CD14-positive monocyte (primary cell): ENCODE measurements around the gene PI4K2A. TPM values are rescaled to one million over a fixed set of nuclear protein-coding genes. Genes with fewer than 3 reads are reported as not detected.
A peak's percentile ranks its signal among the peaks of the same experiment; 100 is the strongest.

Source experiments
- DNase-seq, 3 donors: peaks; one replicate each; pipeline ENCODE4 v3.0.0-alpha.2; 2011 to 2022
- H2AFZ ChIP-seq: 2 replicates; pipeline ENCODE4 v1.6.0; 2012; ENCODE audit warnings: mild to moderate bottlenecking, low read depth, low read length, inconsistent platforms; ENCODE audit not compliant: insufficient read depth, poor library complexity, severe bottlenecking
- H3K27ac ChIP-seq, 2 donors: 1 replicate in 1 of 2; 2 replicates in 1 of 2; pipeline ENCODE4 v1.5.1; 2012 to 2013; ENCODE audit warnings: low read length in 2 of 2, control low read depth in 1 of 2, inconsistent platforms in 1 of 2, low read depth in 1 of 2, mild to moderate bottlenecking in 1 of 2
- H3K27me3 ChIP-seq, 2 donors: one replicate each; pipeline versions ENCODE4 v1.6.0 to v1.6.1; 2011 to 2013; ENCODE audit warnings: low read length in 2 of 2; ENCODE audit not compliant: control insufficient read depth in 2 of 2, insufficient read depth in 2 of 2
- H3K36me3 ChIP-seq, 2 donors: replicated peaks in 1 of 2; 1 replicate in 1 of 2; 2 replicates in 1 of 2; pipeline versions ENCODE4 v1.5.1 to v1.6.1; 2012 to 2013; ENCODE audit warnings: low read length in 2 of 2, control low read depth in 1 of 2, inconsistent platforms in 1 of 2, mild to moderate bottlenecking in 1 of 2; ENCODE audit not compliant: insufficient read depth in 2 of 2, control insufficient read depth in 1 of 2
- H3K4me1 ChIP-seq, 2 donors: 1 replicate in 1 of 2; 2 replicates in 1 of 2; pipeline versions ENCODE4 v1.5.1 to v1.6.1; 2012 to 2013; ENCODE audit warnings: low read length in 2 of 2, control low read depth in 1 of 2, inconsistent platforms in 1 of 2, mild to moderate bottlenecking in 1 of 2, moderate library complexity in 1 of 2; ENCODE audit not compliant: insufficient read depth in 2 of 2, control insufficient read depth in 1 of 2
- H3K4me2 ChIP-seq: replicated peaks from 2 replicates; pipeline ENCODE3; 2012; ENCODE audit warnings: low read length, moderate library complexity, mild to moderate bottlenecking; ENCODE audit not compliant: poor library complexity, severe bottlenecking; ENCODE audit errors: extremely low read depth
- H3K4me3 ChIP-seq, 3 experiments: fragments of 200-600 bp in 1 of 3; sonication (generic) in 1 of 3; replicated peaks in 1 of 3; 1 replicate in 2 of 3; 2 replicates in 1 of 3; pipeline ENCODE4 v1.5.1; 2011 to 2013; ENCODE audit warnings: low read length in 3 of 3, mild to moderate bottlenecking in 3 of 3, control low read depth in 2 of 3, low read depth in 2 of 3, inconsistent platforms in 1 of 3, moderate library complexity in 1 of 3
- H3K79me2 ChIP-seq: 2 replicates; pipeline ENCODE4 v1.6.0; 2012; ENCODE audit warnings: mild to moderate bottlenecking, control low read depth, inconsistent platforms, low read length, moderate library complexity; ENCODE audit not compliant: insufficient read depth
- H3K9ac ChIP-seq: 2 replicates; pipeline ENCODE4 v1.6.0; 2017; ENCODE audit warnings: low read length, mild to moderate bottlenecking; ENCODE audit not compliant: insufficient read depth, poor library complexity, severe bottlenecking
- H3K9me3 ChIP-seq, 2 donors: replicated peaks in 1 of 2; 1 replicate in 1 of 2; 2 replicates in 1 of 2; pipeline versions ENCODE4 v1.5.1 to v1.6.1; 2012 to 2013; ENCODE audit warnings: low read length in 2 of 2, control low read depth in 1 of 2; ENCODE audit not compliant: control insufficient read depth in 1 of 2, insufficient read depth in 1 of 2
- H4K20me1 ChIP-seq: 2 replicates; pipeline ENCODE4 v1.6.0; 2012; ENCODE audit warnings: mild to moderate bottlenecking, low read length, control low read depth, moderate library complexity; ENCODE audit not compliant: insufficient read depth
- H3K27ac Mint-ChIP-seq, 7 donors: one replicate each; pipeline ENCODE4 v1.8.0; 2020; ENCODE audit warnings: mild to moderate bottlenecking in 7 of 7, mixed read lengths in 7 of 7, moderate library complexity in 6 of 7, inconsistent platforms in 2 of 7
- H3K27me3 Mint-ChIP-seq, 3 donors: one replicate each; pipeline ENCODE4 v1.8.0; 2021 to 2022; ENCODE audit warnings: low read depth in 3 of 3, mild to moderate bottlenecking in 3 of 3, mixed read lengths in 3 of 3, moderate library complexity in 3 of 3, inconsistent platforms in 1 of 3
- H3K36me3 Mint-ChIP-seq, 2 donors: one replicate each; pipeline ENCODE4 v1.8.0; 2020; ENCODE audit warnings: mixed read lengths in 2 of 2, inconsistent platforms in 1 of 2, mild to moderate bottlenecking in 1 of 2
- H3K4me1 Mint-ChIP-seq: one replicate; pipeline ENCODE4 v1.8.0; 2020; ENCODE audit warnings: mild to moderate bottlenecking, mixed read lengths
- H3K4me3 Mint-ChIP-seq, 2 donors: one replicate each; pipeline ENCODE4 v1.8.0; 2020; ENCODE audit warnings: mild to moderate bottlenecking in 2 of 2, mixed read lengths in 2 of 2, moderate library complexity in 1 of 2
- H3K9me3 Mint-ChIP-seq, 7 donors: one replicate each; pipeline ENCODE4 v1.8.0; 2020 to 2022; ENCODE audit warnings: mixed read lengths in 7 of 7, mild to moderate bottlenecking in 6 of 7, moderate library complexity in 6 of 7, inconsistent platforms in 2 of 7
- CTCF ChIP-seq: fragments of 200-600 bp; IDR thresholded peaks from one replicate; pipeline ENCODE4 v1.8.0; 2022; ENCODE audit warnings: antibody characterized with exemption, mild to moderate bottlenecking
- WGBS: methylation state at CpG from one replicate; pipeline ENCODE4 v1.1.5; 2013; ENCODE audit warnings: missing lambda C conversion rate; ENCODE audit not compliant: insufficient coverage; 5-methylcytosine and 5-hydroxymethylcytosine counted together
- intact Hi-C, 2 donors: fragments of 100-400 bp; cut with micrococcal nuclease; formaldehyde crosslinking; loops; one replicate each; pipeline versions ENCODE4 v1.15.0 to v1.15.1; 2023
- polyA plus RNA-seq, 3 donors: library from polyadenylated mRNA; depleted of rRNA in 1 of 3; unstranded in 2 of 3; stranded (reverse) in 1 of 3; fragments of 300-500 nt in 2 of 3; fragments of >200 nt in 1 of 3; fragmentation: Illumina TruSeq in 2 of 3; gene quantifications; 1 replicate in 2 of 3; 2 replicates in 1 of 3; pipeline ENCODE4 v1.2.3, GENCODE V29; 2012 to 2021

Gene PI4K2A
- polyA plus RNA-seq, 3 donors = 5.8 to 16.4 (median 6.7) TPM

GRCh38 chr10:97632949-97633884, 7.3 kb upstream of the PI4K2A start, which contains the start of gene MORN4:
TSS of gene MORN4 (minus strand) at chr10:97633500. CDS start at chr10:97619653, 13,847 bp downstream.
- Histone ChIP-seq H4K20me1 (no peaks in the 10 kb centered on the region), H3K4me3 (peak within 1 kb of the TSS; percentile 65 to 83 (median 74)), H3K36me3 (no peaks in the 10 kb centered on the region), H3K27ac (no peak within 1 kb of the TSS), H3K4me2 (peak within 1 kb of the TSS; percentile 90), H3K4me1 (peaks cover 11 to 12% of the 10 kb centered on the region in 2 donors), H3K9me3 (no peaks in the 10 kb centered on the region), H3K27me3 (no peaks in the 10 kb centered on the region), H3K9ac (peak within 1 kb of the TSS; percentile 47), H2AFZ (peak within 1 kb of the TSS; percentile 98), H3K79me2 (no peaks in the 10 kb centered on the region)
- intact Hi-C loops = loop anchor here in 1 of 2 donors (5.0 kb wide), 1 partner anchor 131 kb away; no protein-coding TSS in a partner anchor
- DNase-seq = peak; percentile 88 to 91 (median 90)
- H3K27me3 Mint-ChIP-seq = peaks cover 2 to 5% (median 5%) of the 10 kb centered on the region in 3 donors
- H3K9me3 Mint-ChIP-seq = no peaks in the 10 kb centered on the region
- WGBS = under 1% methylated on average over 61 of the region's 62 CpGs
- H3K27ac Mint-ChIP-seq = peak within 1 kb of the TSS in 6 of 7 donors; percentile 30 to 82 (median 70)
- no peak for TF ChIP-seq CTCF
- H3K4me1 Mint-ChIP-seq = peaks cover 15% of the 10 kb centered on the region
- peak within 1 kb of the TSS; percentile 95 to 99 for H3K4me3 Mint-ChIP-seq
- H3K36me3 Mint-ChIP-seq = no peaks in the 10 kb centered on the region

- H3K27me3 Mint-ChIP-seq = peaks cover 2 to 6% (median 5%) of the 10 kb centered on the region in 3 donors
- H3K9me3 ChIP-seq = no peaks in the 10 kb centered on the region
- H3K79me2 ChIP-seq = no peaks in the 10 kb centered on the region
- H3K27me3 ChIP-seq = no peaks in the 10 kb centered on the region
- WGBS = 97% methylated on average over 6 of the region's 8 CpGs
- intact Hi-C loops = loop anchor here in 1 of 2 donors (5.0 kb wide), 1 partner anchor 132 kb away; no protein-coding TSS in a partner anchor
- no peak overlapping the region for H3K27ac ChIP-seq
- no peaks in the 10 kb centered on the region for H3K36me3 ChIP-seq
- peak; percentile 23 for TF ChIP-seq CTCF
- no peaks in the 10 kb centered on the region for H3K9me3 Mint-ChIP-seq
- no peak overlapping the region for H3K9ac ChIP-seq
- peak overlapping the region; percentile 98 for H2AFZ ChIP-seq
- H3K4me2 ChIP-seq = peak overlapping the region; percentile 90
- H3K36me3 Mint-ChIP-seq = no peaks in the 10 kb centered on the region
- H3K4me1 ChIP-seq = peaks cover 11 to 12% of the 10 kb centered on the region in 2 donors
- H3K4me3 Mint-ChIP-seq = peak overlapping the region; percentile 95 to 99
- peak overlapping the region; percentile 65 to 83 (median 74) for H3K4me3 ChIP-seq
- H4K20me1 ChIP-seq = no peaks in the 10 kb centered on the region
- peaks cover 15% of the 10 kb centered on the region for H3K4me1 Mint-ChIP-seq
- no peak for DNase-seq
- peak overlapping the region in 2 of 7 donors; percentile 72 for H3K27ac Mint-ChIP-seq
These were observed 6.5 kb upstream of the PI4K2A start for GRCh38 chr10:97633921-97634320.
